Adrenal gland (tissue), 12 donors: ENCODE data around the gene DDR1. TPM values are rescaled to one million over a fixed set of nuclear protein-coding genes. Genes with fewer than 3 reads are reported as not detected.
A peak's percentile ranks its signal among the peaks of the same experiment; 100 is the strongest.
"Not testable (repeated sequence)": the region's sequence is repeated elsewhere in the genome, so short reads cannot be mapped to it uniquely, and the experiment has no call there.

Experiments used
- DNase-seq, 7 donors: peaks; one replicate each; pipeline ENCODE4 v3.0.0-alpha.2; 2019 to 2020
- H3K27ac ChIP-seq, 5 donors: fragments of 200-600 bp; sonication (generic) in 4 of 5; 1 replicate in 3 of 5; 2 replicates in 2 of 5; pipeline versions ENCODE4 v1.5.1 to v1.8.0; 2016 to 2020; ENCODE audit warnings: mild to moderate bottlenecking in 1 of 5
- H3K27me3 ChIP-seq: fragments of 200-600 bp; 2 replicates; pipeline ENCODE4 v1.8.0; 2021
- H3K36me3 ChIP-seq, 2 donors: fragments of 200-600 bp; replicated peaks in 1 of 2; 1 replicate in 1 of 2; 2 replicates in 1 of 2; pipeline versions ENCODE4 v1.5.1 to v1.8.0; 2018 to 2022
- H3K4me1 ChIP-seq, 2 donors: fragments of 200-600 bp; replicated peaks in 1 of 2; 1 replicate in 1 of 2; 2 replicates in 1 of 2; pipeline versions ENCODE4 v1.5.1 to v1.8.0; 2018 to 2021
- H3K4me3 ChIP-seq, 4 donors: fragments of 200-600 bp; sonication (generic) in 3 of 4; one replicate each; pipeline ENCODE4 v1.5.1; 2016 to 2018
- H3K9me3 ChIP-seq, 3 donors: fragments of 200-600 bp; sonication (generic) in 1 of 3; replicated peaks in 1 of 3; 1 replicate in 2 of 3; 2 replicates in 1 of 3; pipeline versions ENCODE4 v1.5.1 to v1.8.0; 2016 to 2021
- POLR2A ChIP-seq, 2 donors: fragments of 450-650 bp; IDR thresholded peaks; one replicate each; pipeline ENCODE4 v1.6.1; 2017; ENCODE audit warnings: antibody characterized with exemption in 2 of 2, mild to moderate bottlenecking in 2 of 2, moderate library complexity in 1 of 2
- WGBS, 4 donors: extraction: QIAGEN DNeasy Blood & Tissue Kit in 2 of 4; methylation state at CpG; one replicate each; pipeline versions ENCODE4 v1.1.5 to v1.1.7; 2013 to 2017; 5-methylcytosine and 5-hydroxymethylcytosine counted together
- intact Hi-C, 2 donors: fragments of 100-400 bp; cut with DNase I; formaldehyde crosslinking; loops; one replicate each; pipeline versions ENCODE4 v1.14.1 to v1.15.0; 2022 to 2023
- polyA plus RNA-seq, 3 donors: library from polyadenylated mRNA; stranded (reverse); fragments of 200-250 nt in 2 of 3; fragments of 350-450 nt in 1 of 3; fragmentation: Illumina TruSeq in 1 of 3; extraction: RNeasy Lipid Tissue Mini Kit (QIAGEN cat#74804) in 1 of 3; gene quantifications; one replicate each; pipeline ENCODE4 v1.2.3, GENCODE V29; 2013 to 2014
- total RNA-seq, 9 donors: library from RNA; depleted of rRNA in 4 of 9; stranded (reverse); fragments of >200 nt in 4 of 9; fragments of 120-200 nt in 1 of 9; fragmentation: NEBNext Ultra II Directional in 1 of 9; extraction: Animal tissue kit (Norgen Biotek cat#: 25700) in 1 of 9; gene quantifications; one replicate each; pipeline versions ENCODE4 v1.1.0 to v1.2.4, GENCODE V29; 2013 to 2023
- TF ChIP-seq, protein P1 (sequence below), 6 experiments: fragments of 450-650 bp in 4 of 6; fragments of 200-600 bp in 2 of 6; sonication (generic) in 1 of 6; IDR thresholded peaks; 1 replicate in 5 of 6; 2 replicates in 1 of 6; pipeline versions ENCODE4 v1.5.1 to v1.8.0; 2016 to 2021; ENCODE audit warnings: antibody characterized with exemption in 6 of 6, mild to moderate bottlenecking in 2 of 6, moderate library complexity in 1 of 6
- donor health status: healthy with polysubstance abuse.
- donor health status: Bipolar disorder and iron deficiency.
- donor health status: DM: yes; HTN: yes; CAD: no.
- donor health status: DM: no; HTN: no; CAD: no.
- donor health status: DM: no; HTN: no; CAD: no.
- donor health status: DM: yes; HTN: yes; CAD: no.

Gene DDR1
- total and polyA plus RNA-seq, 12 donors = 18.0 to 239 (median 63.9) TPM

DNA sequence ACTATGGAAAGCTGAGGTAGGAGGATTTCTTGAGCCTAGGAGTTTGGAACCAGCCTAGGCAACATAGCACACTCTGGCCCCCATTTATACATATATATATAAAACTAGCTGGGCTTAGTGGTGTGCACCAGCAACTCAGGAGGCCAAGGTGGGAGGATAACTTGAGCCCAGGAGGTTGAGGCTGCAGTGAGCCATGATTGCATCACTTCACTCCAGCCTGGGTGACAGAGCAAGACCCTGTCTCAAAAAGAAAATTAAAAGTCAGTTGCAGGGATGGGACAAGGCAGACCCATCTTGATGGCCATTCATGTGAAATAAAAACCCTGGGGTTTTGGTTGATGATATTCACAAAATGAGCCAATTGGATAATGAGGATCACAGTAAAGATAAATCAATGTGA is 17.1 kb downstream of the DDR1 start:
- peaks cover 0 to 33% of the 10 kb centered on the region in 2 donors for H3K36me3 ChIP-seq
- intact Hi-C loops = no loop called here
- no peaks in the 10 kb centered on the region for H3K9me3 ChIP-seq
- H3K4me3 ChIP-seq = no peak overlapping the region
- no peaks in the 10 kb centered on the region for H3K27me3 ChIP-seq
- H3K27ac ChIP-seq = no peak overlapping the region
- no peak for DNase-seq
- TF ChIP-seq, protein P1, sequence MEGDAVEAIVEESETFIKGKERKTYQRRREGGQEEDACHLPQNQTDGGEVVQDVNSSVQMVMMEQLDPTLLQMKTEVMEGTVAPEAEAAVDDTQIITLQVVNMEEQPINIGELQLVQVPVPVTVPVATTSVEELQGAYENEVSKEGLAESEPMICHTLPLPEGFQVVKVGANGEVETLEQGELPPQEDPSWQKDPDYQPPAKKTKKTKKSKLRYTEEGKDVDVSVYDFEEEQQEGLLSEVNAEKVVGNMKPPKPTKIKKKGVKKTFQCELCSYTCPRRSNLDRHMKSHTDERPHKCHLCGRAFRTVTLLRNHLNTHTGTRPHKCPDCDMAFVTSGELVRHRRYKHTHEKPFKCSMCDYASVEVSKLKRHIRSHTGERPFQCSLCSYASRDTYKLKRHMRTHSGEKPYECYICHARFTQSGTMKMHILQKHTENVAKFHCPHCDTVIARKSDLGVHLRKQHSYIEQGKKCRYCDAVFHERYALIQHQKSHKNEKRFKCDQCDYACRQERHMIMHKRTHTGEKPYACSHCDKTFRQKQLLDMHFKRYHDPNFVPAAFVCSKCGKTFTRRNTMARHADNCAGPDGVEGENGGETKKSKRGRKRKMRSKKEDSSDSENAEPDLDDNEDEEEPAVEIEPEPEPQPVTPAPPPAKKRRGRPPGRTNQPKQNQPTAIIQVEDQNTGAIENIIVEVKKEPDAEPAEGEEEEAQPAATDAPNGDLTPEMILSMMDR (IDR thresholded peaks at IDR 0.05) = no peak
- TF ChIP-seq POLR2A (IDR thresholded peaks at IDR 0.05) = no peak
- no peaks in the 10 kb centered on the region for H3K4me1 ChIP-seq

DNA sequence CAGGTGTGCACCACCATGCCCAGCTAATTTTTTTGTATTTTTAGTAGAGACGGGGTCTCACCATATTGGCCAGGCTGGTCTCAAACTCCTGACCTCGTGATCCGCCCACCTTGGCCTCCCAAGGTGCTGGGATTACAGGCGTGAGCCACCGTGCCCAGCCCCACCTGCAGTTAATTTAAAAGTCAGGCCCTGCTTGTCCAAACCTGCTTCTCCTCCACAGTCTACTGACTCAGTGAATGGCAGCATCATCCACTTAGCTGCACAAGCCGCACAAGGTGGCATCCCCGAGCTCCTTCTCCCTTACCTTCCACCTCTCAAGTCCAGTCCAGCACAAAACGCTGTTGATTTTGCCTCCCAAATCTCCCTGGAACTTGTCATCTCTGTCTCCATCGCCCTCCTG is 17.9 kb downstream of the DDR1 start:
- H3K4me1 ChIP-seq, DNase-seq, H3K27ac ChIP-seq, intact Hi-C loops, H3K4me3 ChIP-seq, H3K9me3 ChIP-seq, H3K27me3 ChIP-seq: not testable (repeated sequence)
- H3K36me3 ChIP-seq = peaks cover 0 to 25% of the 10 kb centered on the region in 2 donors
- 67 to 77% (median 74%) methylated on average over 9 of the region's 9 CpGs for WGBS, 4 donors

DNA sequence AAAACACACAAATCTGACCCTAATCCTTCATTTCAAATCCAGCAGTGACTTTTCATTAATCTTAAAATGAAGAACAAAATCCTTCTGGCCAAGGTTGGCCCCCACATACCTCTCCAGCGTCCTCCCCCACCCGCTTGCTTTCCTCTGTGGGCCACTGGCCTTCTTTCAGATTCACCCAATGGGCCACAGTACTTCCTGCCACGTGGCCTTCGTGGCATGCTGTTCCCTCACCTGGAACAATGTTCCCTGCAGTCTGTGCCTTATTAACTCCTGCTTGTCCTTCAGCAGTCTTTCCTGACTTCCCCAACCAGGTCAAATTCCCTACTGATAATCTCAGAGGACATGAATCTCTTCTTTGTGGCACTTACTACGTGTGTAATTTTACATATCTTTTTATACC is 18.4 kb downstream of the DDR1 start:
- H3K27me3 ChIP-seq = no peaks in the 10 kb centered on the region

DNA sequence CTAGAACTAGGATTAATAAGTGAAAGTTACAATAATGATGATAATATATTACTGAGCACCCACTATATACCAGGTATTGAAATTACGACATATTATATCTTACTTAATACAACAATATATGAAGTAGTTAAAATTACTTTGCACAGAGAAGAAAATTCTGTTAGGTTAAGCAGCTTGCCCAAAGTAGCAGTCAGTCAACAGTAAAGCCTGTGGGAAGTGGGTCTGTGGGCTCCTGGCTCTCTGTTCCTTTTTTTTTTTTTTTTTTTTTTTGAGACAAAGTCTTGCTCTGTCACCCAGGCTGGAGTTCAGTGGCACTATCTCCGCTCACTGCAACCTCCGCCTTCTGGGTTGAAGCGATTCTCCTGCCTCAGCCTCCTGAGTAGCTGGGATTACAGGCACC is 18.9 kb downstream of the DDR1 start:
- Histone ChIP-seq H3K4me3 (no peak overlapping the region), H3K36me3 (peaks cover 0 to 15% of the 10 kb centered on the region in 2 donors), H3K27ac (no peak overlapping the region), H3K9me3 (no peaks in the 10 kb centered on the region), H3K4me1 (no peaks in the 10 kb centered on the region), H3K27me3 (no peaks in the 10 kb centered on the region)
- intact Hi-C loops = no loop called here
- TF ChIP-seq POLR2A (IDR thresholded peaks at IDR 0.05) = no peak
- TF ChIP-seq, protein P1 (IDR thresholded peaks at IDR 0.05) = no peak
- DNase-seq = no peak
- 77 to 88% (median 85%) methylated on average over 4 of the region's 4 CpGs for WGBS, 4 donors

More for the DNA sequence above, 18.4 kb downstream of the DDR1 start:
- H3K9me3 ChIP-seq = no peaks in the 10 kb centered on the region
- 37 to 52% (median 46%) methylated on average over 5 of the region's 5 CpGs for WGBS, 4 donors
- TF ChIP-seq, protein P1 (IDR thresholded peaks at IDR 0.05) = no peak
- TF ChIP-seq POLR2A (IDR thresholded peaks at IDR 0.05) = no peak
- peaks cover 0 to 20% of the 10 kb centered on the region in 2 donors for H3K36me3 ChIP-seq
- intact Hi-C loops = no loop called here
- no peak overlapping the region for H3K27ac ChIP-seq
- DNase-seq = no peak
- no peak overlapping the region for H3K4me3 ChIP-seq
- H3K4me1 ChIP-seq = no peaks in the 10 kb centered on the region

DNA sequence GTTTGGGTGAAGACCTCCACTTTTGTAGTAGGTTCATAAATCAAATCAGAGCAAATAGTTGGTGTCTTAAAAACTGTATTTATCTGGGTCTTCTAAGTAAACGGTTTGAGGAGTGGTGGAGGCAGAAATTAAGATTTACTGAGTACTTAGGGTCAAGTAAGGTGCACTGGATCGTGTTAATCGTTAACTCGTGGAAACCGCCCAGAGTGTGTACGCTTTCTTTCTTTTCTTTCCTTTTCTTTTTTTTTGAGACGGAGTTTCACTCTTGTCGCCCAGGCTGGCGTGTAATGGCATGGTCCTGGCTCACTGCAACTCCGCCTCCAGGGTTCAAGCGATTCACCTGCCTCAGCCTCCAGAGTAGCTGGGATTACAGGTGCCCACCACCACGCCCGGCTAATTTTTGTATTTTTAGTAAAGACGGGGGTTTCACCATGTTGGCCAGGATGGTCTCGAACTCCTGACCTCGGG is 23.0 kb downstream of the DDR1 start:
- WGBS, 4 donors = 33 to 41% (median 37%) methylated on average over 15 to 16 of the region's 16 CpGs
- H3K36me3 ChIP-seq = peaks cover 0 to 28% of the 10 kb centered on the region in 2 donors
- H3K27ac ChIP-seq = peak overlapping the region in 1 of 5 donors; percentile 29
- intact Hi-C loops, H3K27me3 ChIP-seq, DNase-seq, H3K9me3 ChIP-seq: not testable (repeated sequence)
- peaks cover 5 to 11% of the 10 kb centered on the region in 2 donors for H3K4me1 ChIP-seq
- peak overlapping the region in 2 of 4 donors; percentile 48 to 55 for H3K4me3 ChIP-seq
